ENCODE data around the gene FCHSD2. TPM values are rescaled to one million over a fixed set of nuclear protein-coding genes. Genes with fewer than 3 reads are reported as not detected.
A peak's percentile ranks its signal among the peaks of the same experiment; 100 is the strongest.

Gene FCHSD2
- total RNA-seq, 1 experiment from 2014 or later: 22.6 TPM

- ChIA-PET CTCF (no interaction called here), POLR2A (ENCODE audit: unreplicated experiment) (no interaction called here)
- H3K27me3 ChIP-seq (ENCODE audit: insufficient read depth, low read depth): no peaks in the 10 kb centered on the region
- peaks cover 27% of the 10 kb centered on the region for H3K4me1 ChIP-seq (replicated peaks; ENCODE audit: insufficient read depth)
- intact Hi-C loops (cut with micrococcal nuclease; ENCODE audit: unreplicated experiment): no loop called here
- H3K27ac ChIP-seq: no peak overlapping the region
- peaks cover 3% of the 10 kb centered on the region for H3K36me3 ChIP-seq (ENCODE audit: low read depth)
- no peaks in the 10 kb centered on the region for H3K9me3 ChIP-seq (ENCODE audit: insufficient read depth, low read depth)
- no peak for DNase-seq
- no peaks in the 10 kb centered on the region for H3K9me2 ChIP-seq (ENCODE audit: insufficient read depth)
- H4K20me1 ChIP-seq (ENCODE audit: insufficient read depth): no peaks in the 10 kb centered on the region
- H3K79me2 ChIP-seq (ENCODE audit: low read depth): no peaks in the 10 kb centered on the region
- TF ChIP-seq CTCF (conservative IDR thresholded peaks at IDR 0.05): no peak
- no peak for TF ChIP-seq EZH2 (IDR thresholded peaks at IDR 0.05; ENCODE audit: low read depth)
- H3K4me3 ChIP-seq: no peak overlapping the region
- H2AFZ ChIP-seq: no peak overlapping the region
- H3K4me2 ChIP-seq: no peak overlapping the region
- no TSS peak for BruUV-seq (replicated peaks)
- peaks cover 9% of the 10 kb centered on the region; the same call in 1 of the 2 replicates for H3F3A ChIP-seq (ENCODE audit: insufficient read depth, low read depth)
Measured at GRCh38 chr11:73116636-73117035, 25.5 kb downstream of the FCHSD2 start.

GRCh38 chr11:73114835-73115220 is 27.3 kb downstream of the FCHSD2 start:
- CTCF ChIA-PET: no interaction called here
- Histone ChIP-seq H3K27me3 (ENCODE audit: insufficient read depth, low read depth) (no peaks in the 10 kb centered on the region), H3F3A (ENCODE audit: insufficient read depth, low read depth) (peaks cover 9% of the 10 kb centered on the region; the same call in 1 of the 2 replicates), H2AFZ (no peak overlapping the region), H3K36me3 (ENCODE audit: low read depth) (peaks cover 3% of the 10 kb centered on the region), H3K9me2 (ENCODE audit: insufficient read depth) (no peaks in the 10 kb centered on the region), H3K4me2 (peak overlapping the region; percentile 49), H3K4me3 (peak overlapping the region; percentile 2; the same call in 1 of the 2 replicates), H3K9me3 (ENCODE audit: insufficient read depth, low read depth) (0 out of 2 replicates have a peak, but pooled peaks cover 14% of the 10 kb centered on the region), H3K27ac (peak overlapping the region; percentile 56), H3K79me2 (ENCODE audit: low read depth) (no peaks in the 10 kb centered on the region), H4K20me1 (ENCODE audit: insufficient read depth) (no peaks in the 10 kb centered on the region), H3K4me1 (replicated peaks; ENCODE audit: insufficient read depth) (peaks cover 27% of the 10 kb centered on the region)
- TF ChIP-seq EZH2 (IDR thresholded peaks at IDR 0.05; ENCODE audit: low read depth) (no peak), CTCF (conservative IDR thresholded peaks at IDR 0.05) (no peak)
- POLR2A ChIA-PET (ENCODE audit: unreplicated experiment): interaction anchor here (0.5 to 0.6 kb wide), 2 partner anchors 97 to 221 kb away, joined by 3 to 10 read pairs; no protein-coding TSS in a partner anchor
- DNase-seq: no peak
- intact Hi-C loops (cut with micrococcal nuclease; ENCODE audit: unreplicated experiment): no loop called here
- BruUV-seq (replicated peaks): TSS peak; percentile 34

- TSS peak; percentile 53 for BruUV-seq (replicated peaks)
- no peaks in the 10 kb centered on the region for H4K20me1 ChIP-seq (ENCODE audit: insufficient read depth)
- CTCF ChIA-PET: interaction anchor here (0.6 kb wide), 1 partner anchor 292 kb away, joined by 4 read pairs; no protein-coding TSS in a partner anchor
- peak overlapping the region; percentile 49 for H3K4me2 ChIP-seq
- no peak for TF ChIP-seq CTCF (conservative IDR thresholded peaks at IDR 0.05)
- no peak for TF ChIP-seq EZH2 (IDR thresholded peaks at IDR 0.05; ENCODE audit: low read depth)
- no peak overlapping the region for H2AFZ ChIP-seq
- peaks cover 3% of the 10 kb centered on the region for H3K36me3 ChIP-seq (ENCODE audit: low read depth)
- peak; percentile 78 to 94 for DNase-seq
- H3K9me2 ChIP-seq (ENCODE audit: insufficient read depth): no peaks in the 10 kb centered on the region
- POLR2A ChIA-PET (ENCODE audit: unreplicated experiment): interaction anchor here (0.5 to 0.6 kb wide), 2 partner anchors 96 to 220 kb away, joined by 3 to 10 read pairs; no protein-coding TSS in a partner anchor
- intact Hi-C loops (cut with micrococcal nuclease; ENCODE audit: unreplicated experiment): no loop called here
- no peaks in the 10 kb centered on the region for H3K27me3 ChIP-seq (ENCODE audit: insufficient read depth, low read depth)
- peaks cover 17% of the 10 kb centered on the region for H3K9me3 ChIP-seq (ENCODE audit: insufficient read depth, low read depth)
- H3F3A ChIP-seq (ENCODE audit: insufficient read depth, low read depth): peaks cover 9% of the 10 kb centered on the region; the same call in 1 of the 2 replicates
- no peaks in the 10 kb centered on the region for H3K79me2 ChIP-seq (ENCODE audit: low read depth)
- H3K27ac ChIP-seq: peak overlapping the region; percentile 64
- H3K4me1 ChIP-seq (replicated peaks; ENCODE audit: insufficient read depth): peaks cover 27% of the 10 kb centered on the region
- peak overlapping the region; percentile 2; the same call in 1 of the 2 replicates for H3K4me3 ChIP-seq
Measured at GRCh38 chr11:73114110-73114834, 27.8 kb downstream of the FCHSD2 start.

Measured in PC-9 (cell line).